ENCODE results near the gene GFRA1. TPM values are rescaled to one million over a fixed set of nuclear protein-coding genes. Genes with fewer than 3 reads are reported as not detected.

GFRA1 gene
- total RNA-seq, 2 experiments from 2014 or later: not detected

DNA sequence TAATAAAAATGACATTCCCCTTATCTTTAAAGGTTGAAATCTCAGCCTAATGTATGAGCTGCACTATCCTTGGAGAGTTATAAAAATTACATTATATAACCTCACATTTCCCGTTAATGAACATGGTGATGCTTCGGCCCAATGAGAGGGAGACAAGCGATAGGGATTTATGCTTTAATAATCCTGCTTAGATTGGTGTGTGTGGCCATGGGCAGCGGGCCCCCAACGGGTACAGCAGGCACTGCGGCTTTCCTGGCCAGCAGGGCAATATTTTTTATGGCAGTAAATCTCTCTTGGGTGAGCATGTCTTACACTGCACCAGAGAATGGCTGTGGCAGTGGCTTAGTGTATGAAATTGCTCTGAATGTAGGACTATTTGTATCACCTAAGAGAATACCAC is 246.3 kb downstream of the GFRA1 start:
- intact Hi-C loops (cut with DNase I, micrococcal nuclease): no loop called here
- ChIA-PET CTCF (no interaction called here), POLR2A (no interaction called here)
- H3K9me3 ChIP-seq (ENCODE audit: control insufficient read depth in 1 of 2, insufficient read depth in 1 of 2, low read length in 2 of 2): peaks cover 0 to 21% of the 10 kb centered on the region in 2 experiments
- H3K36me3 Mint-ChIP-seq (ENCODE audit: low read depth): no peaks in the 10 kb centered on the region
- peaks cover 0 to 3% of the 10 kb centered on the region in 2 experiments for H3K27me3 ChIP-seq (ENCODE audit: control insufficient read depth in 1 of 2, insufficient read depth in 2 of 2, low read length in 2 of 2)
- no peaks in the 10 kb centered on the region for H3K4me1 ChIP-seq (ENCODE audit: insufficient read depth, low read length)
- no peaks in the 10 kb centered on the region for H3K27me3 Mint-ChIP-seq
- H3K4me3 Mint-ChIP-seq: no peak overlapping the region
- DNase-seq: no peak
- H3K36me3 ChIP-seq (ENCODE audit: insufficient read depth, low read length): no peaks in the 10 kb centered on the region
- no peak overlapping the region for H3K27ac ChIP-seq (ENCODE audit: low read depth in 1 of 2, low read length in 2 of 2)
- peaks cover 3% of the 10 kb centered on the region for H3K9me3 Mint-ChIP-seq
- H3K4me3 ChIP-seq (ENCODE audit: low read length): no peak overlapping the region
- H3K27ac Mint-ChIP-seq: no peak overlapping the region
- ATAC-seq (ENCODE audit: poor library complexity): no peak
- H3K4me1 Mint-ChIP-seq (ENCODE audit: low read depth): no peaks in the 10 kb centered on the region
- TF ChIP-seq, protein P1, sequence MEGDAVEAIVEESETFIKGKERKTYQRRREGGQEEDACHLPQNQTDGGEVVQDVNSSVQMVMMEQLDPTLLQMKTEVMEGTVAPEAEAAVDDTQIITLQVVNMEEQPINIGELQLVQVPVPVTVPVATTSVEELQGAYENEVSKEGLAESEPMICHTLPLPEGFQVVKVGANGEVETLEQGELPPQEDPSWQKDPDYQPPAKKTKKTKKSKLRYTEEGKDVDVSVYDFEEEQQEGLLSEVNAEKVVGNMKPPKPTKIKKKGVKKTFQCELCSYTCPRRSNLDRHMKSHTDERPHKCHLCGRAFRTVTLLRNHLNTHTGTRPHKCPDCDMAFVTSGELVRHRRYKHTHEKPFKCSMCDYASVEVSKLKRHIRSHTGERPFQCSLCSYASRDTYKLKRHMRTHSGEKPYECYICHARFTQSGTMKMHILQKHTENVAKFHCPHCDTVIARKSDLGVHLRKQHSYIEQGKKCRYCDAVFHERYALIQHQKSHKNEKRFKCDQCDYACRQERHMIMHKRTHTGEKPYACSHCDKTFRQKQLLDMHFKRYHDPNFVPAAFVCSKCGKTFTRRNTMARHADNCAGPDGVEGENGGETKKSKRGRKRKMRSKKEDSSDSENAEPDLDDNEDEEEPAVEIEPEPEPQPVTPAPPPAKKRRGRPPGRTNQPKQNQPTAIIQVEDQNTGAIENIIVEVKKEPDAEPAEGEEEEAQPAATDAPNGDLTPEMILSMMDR (IDR thresholded peaks at IDR 0.05): no peak

GRCh38 chr10:116026315-116026714 is 246.7 kb downstream of the GFRA1 start:
- Mint-ChIP-seq H3K27ac (no peak overlapping the region), H3K27me3 (no peaks in the 10 kb centered on the region)
- CTCF ChIA-PET: no interaction called here

DNA sequence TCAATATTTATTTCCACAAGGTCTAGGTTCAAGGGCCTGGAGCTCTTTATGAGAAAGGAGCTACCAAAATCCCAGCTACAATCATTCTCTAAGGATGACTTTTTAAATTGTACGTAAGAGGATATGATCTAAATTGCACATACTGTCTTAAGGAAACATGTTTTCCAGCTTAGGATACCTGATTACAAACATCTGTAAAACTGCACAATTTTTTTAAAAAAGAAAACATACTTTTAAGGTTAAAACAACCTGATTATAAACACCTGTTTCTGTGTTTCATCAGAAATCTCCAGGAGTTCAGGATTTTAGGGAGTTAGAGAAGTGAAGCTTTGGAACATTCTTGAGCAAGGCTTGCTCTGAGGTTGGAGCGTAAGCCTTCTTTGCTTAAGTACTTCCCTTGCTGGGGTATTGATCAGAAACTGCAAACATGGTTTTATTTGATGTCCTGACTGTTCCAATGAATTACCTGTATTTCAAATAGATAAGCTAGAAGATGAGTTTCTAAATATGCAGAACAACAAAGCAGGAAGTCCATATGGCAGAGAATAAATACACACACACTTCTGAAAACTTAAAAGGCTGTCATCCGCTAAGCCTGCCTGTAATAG is 248.6 kb downstream of the GFRA1 start:
- no peaks in the 10 kb centered on the region for H3K4me1 ChIP-seq (ENCODE audit: insufficient read depth, low read length)
- Mint-ChIP-seq H3K4me1 (ENCODE audit: low read depth) (no peaks in the 10 kb centered on the region), H3K36me3 (ENCODE audit: low read depth) (no peaks in the 10 kb centered on the region), H3K4me3 (no peak overlapping the region), H3K27ac (no peak overlapping the region), H3K9me3 (peaks cover 2% of the 10 kb centered on the region), H3K27me3 (no peaks in the 10 kb centered on the region)
- H3K4me3 ChIP-seq (ENCODE audit: low read length): no peak overlapping the region
- no peak for DNase-seq
- TF ChIP-seq, protein P1 (IDR thresholded peaks at IDR 0.05): no peak
- H3K27ac ChIP-seq (ENCODE audit: low read depth in 1 of 2, low read length in 2 of 2): no peak overlapping the region
- ChIA-PET CTCF (no interaction called here), POLR2A (no interaction called here)
- intact Hi-C loops (cut with DNase I, micrococcal nuclease): no loop called here
- no peak for ATAC-seq (ENCODE audit: poor library complexity)
- peaks cover 0 to 3% of the 10 kb centered on the region in 2 experiments for H3K27me3 ChIP-seq (ENCODE audit: control insufficient read depth in 1 of 2, insufficient read depth in 2 of 2, low read length in 2 of 2)
- H3K36me3 ChIP-seq (ENCODE audit: insufficient read depth, low read length): no peaks in the 10 kb centered on the region
- H3K9me3 ChIP-seq (ENCODE audit: control insufficient read depth in 1 of 2, insufficient read depth in 1 of 2, low read length in 2 of 2): peaks cover 0 to 3% of the 10 kb centered on the region in 2 experiments

More at GRCh38 chr10:116026315-116026714, 246.7 kb downstream of the GFRA1 start:
- ATAC-seq (ENCODE audit: poor library complexity) (no peak), DNase-seq (no peak)
- Histone ChIP-seq H3K4me3 (ENCODE audit: low read length) (no peak overlapping the region), H3K27me3 (ENCODE audit: control insufficient read depth in 1 of 2, insufficient read depth in 2 of 2, low read length in 2 of 2) (peaks cover 0 to 3% of the 10 kb centered on the region in 2 experiments), H3K36me3 (ENCODE audit: insufficient read depth, low read length) (no peaks in the 10 kb centered on the region), H3K4me1 (ENCODE audit: insufficient read depth, low read length) (no peaks in the 10 kb centered on the region), H3K27ac (ENCODE audit: low read depth in 1 of 2, low read length in 2 of 2) (no peak overlapping the region), H3K9me3 (ENCODE audit: control insufficient read depth in 1 of 2, insufficient read depth in 1 of 2, low read length in 2 of 2) (peaks cover 0 to 21% of the 10 kb centered on the region in 2 experiments)
- POLR2A ChIA-PET: no interaction called here
- Mint-ChIP-seq H3K36me3 (ENCODE audit: low read depth) (no peaks in the 10 kb centered on the region), H3K9me3 (peaks cover 2% of the 10 kb centered on the region), H3K4me1 (ENCODE audit: low read depth) (no peaks in the 10 kb centered on the region), H3K4me3 (no peak overlapping the region)
- TF ChIP-seq, protein P1 (IDR thresholded peaks at IDR 0.05): no peak
- intact Hi-C loops (cut with DNase I, micrococcal nuclease): no loop called here
